Parathyroid adenoma (tissue), 2 donors: ENCODE data around the gene ITGAX.

ENCODE experiments used
- H2AFZ ChIP-seq: fragments of 300-600 bp; sonication (generic); one replicate; pipeline ENCODE4 v1.7.0; 2017; ENCODE audit warnings: antibody characterized with exemption, mild to moderate bottlenecking
- H3K27ac ChIP-seq: fragments of 300-600 bp; sonication (generic); one replicate; pipeline ENCODE4 v1.7.0; 2017
- H3K27me3 ChIP-seq: fragments of 300-600 bp; sonication (generic); one replicate; pipeline ENCODE4 v1.7.0; 2017; ENCODE audit warnings: low read length; ENCODE audit not compliant: control insufficient read depth, insufficient read depth
- H3K36me3 ChIP-seq: fragments of 300-600 bp; sonication (generic); one replicate; pipeline ENCODE4 v1.7.0; 2017; ENCODE audit warnings: low read length; ENCODE audit not compliant: control insufficient read depth, insufficient read depth
- H3K4me1 ChIP-seq: fragments of 300-600 bp; sonication (generic); one replicate; pipeline ENCODE4 v1.7.0; 2017; ENCODE audit warnings: control low read depth
- H3K4me2 ChIP-seq: fragments of 300-600 bp; sonication (generic); one replicate; pipeline ENCODE4 v1.7.0; 2017; ENCODE audit warnings: low read length
- H3K4me3 ChIP-seq: fragments of 300-600 bp; sonication (generic); one replicate; pipeline ENCODE4 v1.7.0; 2017; ENCODE audit warnings: low read depth, low read length
- H3K79me2 ChIP-seq: fragments of 300-600 bp; sonication (generic); one replicate; pipeline ENCODE4 v1.7.0; 2017; ENCODE audit warnings: control low read depth
- H3K9ac ChIP-seq: fragments of 300-600 bp; sonication (generic); one replicate; pipeline ENCODE4 v1.7.0; 2017; ENCODE audit warnings: mild to moderate bottlenecking
- H3K9me3 ChIP-seq: fragments of 300-600 bp; sonication (generic); one replicate; pipeline ENCODE4 v1.7.0; 2017; ENCODE audit warnings: low read length; ENCODE audit not compliant: control insufficient read depth
- TF ChIP-seq, protein P1 (sequence below): fragments of 300-600 bp; sonication (generic); IDR thresholded peaks from one replicate; pipeline ENCODE4 v1.7.0; 2017; ENCODE audit warnings: antibody characterized with exemption, mild to moderate bottlenecking
- donor health status: primary hyperparathyroidism.

ITGAX gene

DNA sequence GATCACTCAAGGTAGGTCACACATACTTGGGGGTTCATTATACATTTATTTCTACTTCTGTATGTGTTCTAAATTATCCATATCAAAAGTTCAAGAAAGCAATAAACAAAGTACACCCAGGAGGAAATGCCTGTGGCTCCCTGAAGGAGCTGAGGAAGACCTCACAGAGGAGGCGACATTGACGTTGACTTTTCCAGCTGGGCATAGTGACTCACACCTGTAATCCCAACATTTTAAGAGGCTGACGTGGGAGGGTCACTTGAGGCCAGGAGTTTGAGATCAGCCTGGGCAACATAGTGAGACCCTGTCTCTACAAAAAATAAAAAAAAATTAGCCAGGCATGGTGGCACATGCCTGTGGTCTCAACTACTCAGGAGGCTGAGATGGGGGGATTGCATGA, 54.5 kb downstream of the ITGAX start:
- H3K9me3 ChIP-seq, result no peaks in the 10 kb centered on the region

DNA sequence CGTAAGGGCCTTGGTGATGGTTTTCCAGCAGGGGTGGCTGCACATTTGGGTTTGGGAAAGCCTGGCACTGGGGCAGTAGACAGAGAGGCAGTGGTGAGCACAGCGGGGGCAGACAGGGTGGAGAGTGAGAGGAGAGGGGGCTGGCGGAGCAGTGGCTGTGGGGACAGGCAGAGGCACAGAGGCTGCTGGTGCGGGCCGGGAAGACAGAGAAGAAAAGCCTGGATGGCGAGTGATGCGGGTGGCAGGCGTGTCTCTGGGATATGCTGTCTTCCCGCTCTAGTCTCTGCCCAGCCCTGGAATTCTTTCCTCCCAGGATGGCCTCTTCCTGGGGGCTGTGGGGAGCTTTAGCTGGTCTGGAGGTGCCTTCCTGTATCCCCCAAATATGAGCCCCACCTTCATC, 55.1 kb downstream of the ITGAX start:
- TF ChIP-seq, protein P1, sequence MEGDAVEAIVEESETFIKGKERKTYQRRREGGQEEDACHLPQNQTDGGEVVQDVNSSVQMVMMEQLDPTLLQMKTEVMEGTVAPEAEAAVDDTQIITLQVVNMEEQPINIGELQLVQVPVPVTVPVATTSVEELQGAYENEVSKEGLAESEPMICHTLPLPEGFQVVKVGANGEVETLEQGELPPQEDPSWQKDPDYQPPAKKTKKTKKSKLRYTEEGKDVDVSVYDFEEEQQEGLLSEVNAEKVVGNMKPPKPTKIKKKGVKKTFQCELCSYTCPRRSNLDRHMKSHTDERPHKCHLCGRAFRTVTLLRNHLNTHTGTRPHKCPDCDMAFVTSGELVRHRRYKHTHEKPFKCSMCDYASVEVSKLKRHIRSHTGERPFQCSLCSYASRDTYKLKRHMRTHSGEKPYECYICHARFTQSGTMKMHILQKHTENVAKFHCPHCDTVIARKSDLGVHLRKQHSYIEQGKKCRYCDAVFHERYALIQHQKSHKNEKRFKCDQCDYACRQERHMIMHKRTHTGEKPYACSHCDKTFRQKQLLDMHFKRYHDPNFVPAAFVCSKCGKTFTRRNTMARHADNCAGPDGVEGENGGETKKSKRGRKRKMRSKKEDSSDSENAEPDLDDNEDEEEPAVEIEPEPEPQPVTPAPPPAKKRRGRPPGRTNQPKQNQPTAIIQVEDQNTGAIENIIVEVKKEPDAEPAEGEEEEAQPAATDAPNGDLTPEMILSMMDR, result no peak
- H3K4me1 ChIP-seq, result no peaks in the 10 kb centered on the region

More for the DNA sequence above, 54.5 kb downstream of the ITGAX start:
- Histone ChIP-seq H2AFZ (no peak overlapping the region), H3K27ac (no peak overlapping the region), H3K4me2 (no peak overlapping the region), H3K4me3 (no peak overlapping the region), H3K36me3 (no peaks in the 10 kb centered on the region), H3K27me3 (no peaks in the 10 kb centered on the region), H3K4me1 (no peaks in the 10 kb centered on the region), H3K9ac (no peak overlapping the region), H3K79me2 (no peaks in the 10 kb centered on the region)
- TF ChIP-seq, protein P1, result no peak

DNA sequence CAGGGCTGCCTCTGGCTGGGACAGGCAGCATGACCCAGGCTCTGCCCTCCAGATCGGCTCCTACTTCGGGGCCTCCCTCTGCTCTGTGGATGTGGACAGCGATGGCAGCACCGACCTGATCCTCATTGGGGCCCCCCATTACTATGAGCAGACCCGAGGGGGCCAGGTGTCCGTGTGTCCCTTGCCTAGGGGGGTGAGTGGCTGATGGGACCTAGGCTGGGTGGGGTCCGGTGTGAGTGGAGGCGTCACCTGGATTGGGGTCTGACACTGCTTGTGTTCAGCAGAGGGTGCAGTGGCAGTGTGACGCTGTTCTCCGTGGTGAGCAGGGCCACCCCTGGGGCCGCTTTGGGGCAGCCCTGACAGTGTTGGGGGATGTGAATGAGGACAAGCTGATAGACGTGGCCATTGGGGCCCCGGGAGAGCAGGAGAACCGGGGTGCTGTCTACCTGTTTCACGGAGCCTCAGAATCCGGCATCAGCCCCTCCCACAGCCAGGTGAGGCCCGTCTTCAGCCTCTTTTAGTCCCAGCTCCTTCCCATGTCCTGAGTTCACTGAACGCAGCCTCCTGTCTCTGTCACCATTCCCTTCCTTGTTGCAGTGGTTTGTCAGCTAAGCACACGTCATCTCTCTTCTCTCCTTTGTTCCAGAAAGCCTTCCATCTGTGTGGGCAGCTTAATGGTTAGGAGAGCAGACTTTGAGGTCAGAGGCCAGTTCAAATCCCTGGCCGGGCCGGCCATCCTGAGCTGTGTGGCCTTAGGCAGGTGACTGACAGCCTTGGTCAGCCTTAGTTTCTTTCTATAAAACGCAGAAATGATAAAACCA, 56.3 kb downstream of the ITGAX start:
- H2AFZ ChIP-seq, result no peak overlapping the region
- no peak overlapping the region for H3K4me3 ChIP-seq
- no peak overlapping the region for H3K27ac ChIP-seq
- H3K4me1 ChIP-seq, result no peaks in the 10 kb centered on the region
- no peak overlapping the region for H3K9ac ChIP-seq
- H3K79me2 ChIP-seq, result no peaks in the 10 kb centered on the region
- no peaks in the 10 kb centered on the region for H3K36me3 ChIP-seq
- no peak overlapping the region for H3K4me2 ChIP-seq
- no peaks in the 10 kb centered on the region for H3K27me3 ChIP-seq
- TF ChIP-seq, protein P1, result no peak
- no peaks in the 10 kb centered on the region for H3K9me3 ChIP-seq

More for the DNA sequence above, 55.1 kb downstream of the ITGAX start:
- H3K79me2 ChIP-seq, result no peaks in the 10 kb centered on the region
- H3K27ac ChIP-seq, result no peak overlapping the region
- no peak overlapping the region for H3K4me3 ChIP-seq
- H3K9ac ChIP-seq, result no peak overlapping the region
- no peak overlapping the region for H3K4me2 ChIP-seq
- no peaks in the 10 kb centered on the region for H3K9me3 ChIP-seq
- no peaks in the 10 kb centered on the region for H3K27me3 ChIP-seq
- H3K36me3 ChIP-seq, result no peaks in the 10 kb centered on the region
- H2AFZ ChIP-seq, result no peak overlapping the region

DNA sequence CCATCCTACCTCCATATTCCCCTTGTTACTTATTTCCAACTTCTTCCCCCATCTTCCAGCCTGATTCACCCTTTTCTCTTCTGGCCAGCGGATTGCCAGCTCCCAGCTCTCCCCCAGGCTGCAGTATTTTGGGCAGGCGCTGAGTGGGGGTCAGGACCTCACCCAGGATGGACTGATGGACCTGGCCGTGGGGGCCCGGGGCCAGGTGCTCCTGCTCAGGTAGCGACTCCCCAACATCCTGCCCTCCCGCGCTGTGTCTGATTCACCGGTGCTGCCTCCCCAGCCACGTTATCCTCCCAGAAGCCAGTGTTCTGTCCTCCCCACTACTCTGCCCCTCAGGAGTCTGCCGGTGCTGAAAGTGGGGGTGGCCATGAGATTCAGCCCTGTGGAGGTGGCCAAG, 57.8 kb downstream of the ITGAX start:
- Histone ChIP-seq H3K9ac (no peak overlapping the region), H3K27me3 (no peaks in the 10 kb centered on the region), H3K36me3 (no peaks in the 10 kb centered on the region), H3K4me1 (no peaks in the 10 kb centered on the region), H3K4me2 (no peak overlapping the region), H3K79me2 (no peaks in the 10 kb centered on the region), H3K4me3 (no peak overlapping the region), H3K9me3 (no peaks in the 10 kb centered on the region), H2AFZ (no peak overlapping the region), H3K27ac (no peak overlapping the region)
- TF ChIP-seq, protein P1, result no peak

DNA sequence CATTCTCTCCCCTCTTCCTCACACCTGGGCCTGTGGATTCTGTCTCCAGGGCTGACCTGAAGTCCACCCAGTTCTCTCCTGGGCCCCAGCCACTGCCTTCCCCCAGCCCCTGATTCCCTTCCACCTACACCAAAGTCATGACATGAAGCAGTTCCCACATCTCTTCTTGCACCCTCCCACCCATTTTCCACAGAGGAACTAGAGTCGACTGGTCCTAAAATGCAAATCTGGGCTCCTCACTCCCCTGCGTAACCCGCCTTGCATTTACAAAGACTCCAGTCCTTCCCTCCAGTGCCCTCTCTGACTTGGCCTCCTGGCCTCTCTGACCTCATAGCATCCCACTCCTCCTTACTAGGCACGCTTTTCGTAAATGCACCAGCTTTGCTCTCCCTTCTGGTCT, 58.4 kb downstream of the ITGAX start:
- no peak overlapping the region for H3K27ac ChIP-seq

More for the DNA sequence above, 58.4 kb downstream of the ITGAX start:
- no peak overlapping the region for H3K4me2 ChIP-seq
- no peaks in the 10 kb centered on the region for H3K27me3 ChIP-seq
- H2AFZ ChIP-seq, result no peak overlapping the region
- H3K9ac ChIP-seq, result no peak overlapping the region
- no peaks in the 10 kb centered on the region for H3K4me1 ChIP-seq
- TF ChIP-seq, protein P1, result no peak
- H3K79me2 ChIP-seq, result no peaks in the 10 kb centered on the region
- H3K4me3 ChIP-seq, result no peak overlapping the region
- no peaks in the 10 kb centered on the region for H3K9me3 ChIP-seq
- H3K36me3 ChIP-seq, result no peaks in the 10 kb centered on the region
